Ovary (tissue), 9 donors: Measurements from ENCODE around the gene COL4A4. TPM values are rescaled to one million over a fixed set of nuclear protein-coding genes. Genes with fewer than 3 reads are reported as not detected.
A peak's percentile ranks its signal among the peaks of the same experiment; 100 is the strongest.

Experiments used
- DNase-seq, 5 donors: peaks; one replicate each; pipeline ENCODE4 v3.0.0-alpha.2; 2019 to 2020
- H3K27ac ChIP-seq, 2 donors: fragments of 200-600 bp; one replicate each; pipeline versions ENCODE4 v1.5.1 to v1.8.0; 2019 to 2022
- H3K27me3 ChIP-seq: fragments of 200-600 bp; one replicate; pipeline ENCODE4 v1.8.0; 2022
- H3K36me3 ChIP-seq: fragments of 200-600 bp; sonication (generic); one replicate; pipeline ENCODE4 v1.5.1; 2019
- H3K4me1 ChIP-seq: one replicate; pipeline ENCODE4 v1.8.1; 2013; ENCODE audit warnings: mild to moderate bottlenecking, moderate library complexity; ENCODE audit not compliant: insufficient read depth
- H3K4me3 ChIP-seq: fragments of 200-600 bp; sonication (generic); one replicate; pipeline ENCODE4 v1.5.1; 2017
- H3K9me3 ChIP-seq, 2 donors: fragments of 200-600 bp in 1 of 2; sonication (generic) in 1 of 2; one replicate each; pipeline versions ENCODE4 v1.5.1 to v1.8.1; 2013 to 2019; ENCODE audit warnings: mild to moderate bottlenecking in 1 of 2, moderate library complexity in 1 of 2
- CTCF ChIP-seq, 3 donors: fragments of 450-650 bp in 2 of 3; fragments of 200-600 bp in 1 of 3; IDR thresholded peaks; one replicate each; pipeline versions ENCODE4 v1.5.1 to v1.8.0; 2016 to 2022; ENCODE audit warnings: antibody characterized with exemption in 3 of 3, mild to moderate bottlenecking in 1 of 3
- EP300 ChIP-seq: sonication (generic); formaldehyde crosslinking; IDR thresholded peaks from one replicate; pipeline ENCODE4 v1.6.1; 2017; ENCODE audit warnings: antibody characterized with exemption
- POLR2A ChIP-seq: fragments of 450-650 bp; IDR thresholded peaks from one replicate; pipeline ENCODE4 v1.6.1; 2017; ENCODE audit warnings: antibody characterized with exemption, mild to moderate bottlenecking, moderate library complexity
- WGBS, 3 donors: extraction: QIAGEN DNeasy Blood & Tissue Kit in 1 of 3; methylation state at CpG; one replicate each; pipeline versions ENCODE4 v1.1.5 to v1.1.7; 2013 to 2017; 5-methylcytosine and 5-hydroxymethylcytosine counted together
- intact Hi-C, 4 donors: fragments of 100-400 bp; cut with DNase I; formaldehyde crosslinking; loops; one replicate each; pipeline versions ENCODE4 v1.11.0 to v1.15.1; 2022 to 2023
- polyA plus RNA-seq, 2 donors: library from polyadenylated mRNA; stranded (reverse); fragments of 200-250 nt in 1 of 2; fragments of 350-450 nt in 1 of 2; fragmentation: Illumina TruSeq in 1 of 2; extraction: RNeasy Lipid Tissue Mini Kit (QIAGEN cat#74804) in 1 of 2; gene quantifications; one replicate each; pipeline ENCODE4 v1.2.3, GENCODE V29; 2013 to 2014
- total RNA-seq, 7 donors: library from RNA; depleted of rRNA in 2 of 7; stranded (reverse); fragments of >200 nt in 2 of 7; fragmentation: NEBNext Ultra II Directional in 3 of 7; extraction: Animal tissue kit (Norgen Biotek cat#: 25700) in 3 of 7; gene quantifications; one replicate each; pipeline versions ENCODE4 v1.1.0 to v1.2.4, GENCODE V29; 2016 to 2023
- donor health status: DM: no; HTN: no; CAD: no; lungs with moderate emphysema.
- donor health status: DM: no; HTN: no; CAD: no.
- donor health status: Bipolar disorder and iron deficiency.
- donor health status: DM: yes; HTN: yes; CAD: no.
- donor health status: DM: no; HTN: no; CAD: no.
- donor health status: DM: yes; HTN: yes; CAD: no.

COL4A4 gene
- total and polyA plus RNA-seq, 9 donors: 0.30 to 8.3 (median 2.0) TPM

GRCh38 chr2:227185615-227186232 is 21.7 kb upstream of the COL4A4 start:
- WGBS, 3 donors: 93 to 95% (median 94%) methylated on average over 6 of the region's 6 CpGs
- intact Hi-C loops: no loop called here
- TF ChIP-seq POLR2A (no peak), EP300 (no peak), CTCF (IDR thresholded peaks at IDR 0.05) (no peak)
- H3K4me3 ChIP-seq: no peak overlapping the region
- no peak overlapping the region for H3K27ac ChIP-seq
- H3K36me3 ChIP-seq: no peaks in the 10 kb centered on the region
- no peaks in the 10 kb centered on the region for H3K27me3 ChIP-seq
- no peak for DNase-seq
- H3K9me3 ChIP-seq: no peaks in the 10 kb centered on the region
- peaks cover 11% of the 10 kb centered on the region for H3K4me1 ChIP-seq

GRCh38 chr2:227183657-227184367 is 19.8 kb upstream of the COL4A4 start:
- intact Hi-C loops: no loop called here
- TF ChIP-seq POLR2A (no peak), CTCF (IDR thresholded peaks at IDR 0.05) (no peak), EP300 (no peak)

GRCh38 chr2:227182765-227183164 is 18.8 kb upstream of the COL4A4 start:
- H3K9me3 ChIP-seq: no peaks in the 10 kb centered on the region
- no peak for DNase-seq

More at GRCh38 chr2:227183657-227184367, 19.8 kb upstream of the COL4A4 start:
- H3K36me3 ChIP-seq: no peaks in the 10 kb centered on the region
- H3K27ac ChIP-seq: no peak overlapping the region
- H3K4me3 ChIP-seq: no peak overlapping the region
- no peak for DNase-seq
- peaks cover 10% of the 10 kb centered on the region for H3K4me1 ChIP-seq
- no peaks in the 10 kb centered on the region for H3K27me3 ChIP-seq
- WGBS, 3 donors: 73 to 81% (median 77%) methylated on average over 2 of the region's 2 CpGs
- H3K9me3 ChIP-seq: no peaks in the 10 kb centered on the region

GRCh38 chr2:227180770-227181169 is 16.8 kb upstream of the COL4A4 start:
- H3K4me3 ChIP-seq: no peak overlapping the region
- DNase-seq: no peak
- intact Hi-C loops: no loop called here
- no peaks in the 10 kb centered on the region for H3K36me3 ChIP-seq
- H3K27me3 ChIP-seq: no peaks in the 10 kb centered on the region
- no peaks in the 10 kb centered on the region for H3K9me3 ChIP-seq
- H3K4me1 ChIP-seq: peaks cover 5% of the 10 kb centered on the region
- TF ChIP-seq CTCF (IDR thresholded peaks at IDR 0.05) (no peak), EP300 (no peak), POLR2A (no peak)
- H3K27ac ChIP-seq: peak overlapping the region in 1 of 2 donors; percentile 39
- WGBS, 3 donors: 4 to 14% (median 7%) methylated on average over 3 of the region's 3 CpGs

More at GRCh38 chr2:227182765-227183164, 18.8 kb upstream of the COL4A4 start:
- peaks cover 8% of the 10 kb centered on the region for H3K4me1 ChIP-seq
- H3K36me3 ChIP-seq: no peaks in the 10 kb centered on the region
- H3K4me3 ChIP-seq: no peak overlapping the region
- no peak overlapping the region for H3K27ac ChIP-seq
- TF ChIP-seq EP300: no peak
- TF ChIP-seq POLR2A: no peak
- TF ChIP-seq CTCF (IDR thresholded peaks at IDR 0.05): no peak
- H3K27me3 ChIP-seq: no peaks in the 10 kb centered on the region
- intact Hi-C loops: no loop called here
